ENCODE data around the gene TRAF1.
A peak's percentile ranks its signal among the peaks of the same experiment; 100 is the strongest.

TRAF1 gene

GRCh38 chr9:120886490-120886967 lies 40.1 kb downstream of the TRAF1 start:
- DNase-seq (ENCODE audit: low read depth): peak; percentile 51
- TF ChIP-seq POLR2A (IDR thresholded peaks at IDR 0.05; ENCODE audit: extremely low read depth, insufficient read length) (no peak), MAX (IDR thresholded peaks at IDR 0.05; ENCODE audit: low read depth, low read length) (no peak), MYC (IDR thresholded peaks at IDR 0.05; ENCODE audit: low read depth, low read length) (no peak)
- TF ChIP-seq, protein P1, sequence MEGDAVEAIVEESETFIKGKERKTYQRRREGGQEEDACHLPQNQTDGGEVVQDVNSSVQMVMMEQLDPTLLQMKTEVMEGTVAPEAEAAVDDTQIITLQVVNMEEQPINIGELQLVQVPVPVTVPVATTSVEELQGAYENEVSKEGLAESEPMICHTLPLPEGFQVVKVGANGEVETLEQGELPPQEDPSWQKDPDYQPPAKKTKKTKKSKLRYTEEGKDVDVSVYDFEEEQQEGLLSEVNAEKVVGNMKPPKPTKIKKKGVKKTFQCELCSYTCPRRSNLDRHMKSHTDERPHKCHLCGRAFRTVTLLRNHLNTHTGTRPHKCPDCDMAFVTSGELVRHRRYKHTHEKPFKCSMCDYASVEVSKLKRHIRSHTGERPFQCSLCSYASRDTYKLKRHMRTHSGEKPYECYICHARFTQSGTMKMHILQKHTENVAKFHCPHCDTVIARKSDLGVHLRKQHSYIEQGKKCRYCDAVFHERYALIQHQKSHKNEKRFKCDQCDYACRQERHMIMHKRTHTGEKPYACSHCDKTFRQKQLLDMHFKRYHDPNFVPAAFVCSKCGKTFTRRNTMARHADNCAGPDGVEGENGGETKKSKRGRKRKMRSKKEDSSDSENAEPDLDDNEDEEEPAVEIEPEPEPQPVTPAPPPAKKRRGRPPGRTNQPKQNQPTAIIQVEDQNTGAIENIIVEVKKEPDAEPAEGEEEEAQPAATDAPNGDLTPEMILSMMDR (IDR thresholded peaks at IDR 0.05; ENCODE audit: low read depth, low read length): no peak
- no peak overlapping the region for H3K4me3 ChIP-seq (ENCODE audit: low read depth, low read length)

- H3K4me3 ChIP-seq (ENCODE audit: low read depth, low read length): no peak overlapping the region
- no peak for DNase-seq (ENCODE audit: low read depth)
- TF ChIP-seq MAX (IDR thresholded peaks at IDR 0.05; ENCODE audit: low read depth, low read length) (no peak), MYC (IDR thresholded peaks at IDR 0.05; ENCODE audit: low read depth, low read length) (no peak), POLR2A (IDR thresholded peaks at IDR 0.05; ENCODE audit: extremely low read depth, insufficient read length) (no peak)
- TF ChIP-seq, protein P1 (IDR thresholded peaks at IDR 0.05; ENCODE audit: low read depth, low read length): no peak
Observed at GRCh38 chr9:120885958-120886357, 40.6 kb downstream of the TRAF1 start.

DNA sequence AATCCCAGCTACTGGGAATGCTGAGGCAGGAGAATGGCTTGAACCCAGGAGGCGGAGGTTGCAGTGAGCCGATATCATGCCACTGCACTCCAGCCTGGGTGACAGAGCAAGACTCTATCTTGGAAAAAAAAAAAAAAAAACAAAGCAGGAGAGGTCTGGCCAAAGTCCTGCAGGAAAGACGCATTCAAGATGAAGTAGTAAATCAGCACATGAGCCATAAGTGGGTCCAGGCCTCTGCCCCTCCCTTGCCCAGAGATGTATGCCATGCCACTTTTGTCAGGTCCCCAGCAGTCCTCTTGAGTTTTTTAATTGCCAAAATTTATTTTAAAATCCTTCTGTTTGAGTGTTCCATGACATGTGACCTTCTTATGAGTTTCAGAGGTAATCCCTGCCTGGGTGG lies 41.1 kb downstream of the TRAF1 start:
- DNase-seq (ENCODE audit: low read depth): no peak
- TF ChIP-seq MAX (IDR thresholded peaks at IDR 0.05; ENCODE audit: low read depth, low read length) (no peak), POLR2A (IDR thresholded peaks at IDR 0.05; ENCODE audit: extremely low read depth, insufficient read length) (no peak), MYC (IDR thresholded peaks at IDR 0.05; ENCODE audit: low read depth, low read length) (no peak)
- TF ChIP-seq, protein P1 (IDR thresholded peaks at IDR 0.05; ENCODE audit: low read depth, low read length): no peak
- no peak overlapping the region for H3K4me3 ChIP-seq (ENCODE audit: low read depth, low read length)

GRCh38 chr9:120883608-120883996 lies 43.0 kb downstream of the TRAF1 start:
- DNase-seq (ENCODE audit: low read depth): no peak
- no peak for TF ChIP-seq MAX (IDR thresholded peaks at IDR 0.05; ENCODE audit: low read depth, low read length)
- TF ChIP-seq, protein P1 (IDR thresholded peaks at IDR 0.05; ENCODE audit: low read depth, low read length): no peak
- TF ChIP-seq MYC (IDR thresholded peaks at IDR 0.05; ENCODE audit: low read depth, low read length): no peak
- no peak for TF ChIP-seq POLR2A (IDR thresholded peaks at IDR 0.05; ENCODE audit: extremely low read depth, insufficient read length)
- no peak overlapping the region for H3K4me3 ChIP-seq (ENCODE audit: low read depth, low read length)

- no peak overlapping the region for H3K4me3 ChIP-seq (ENCODE audit: low read depth, low read length)
- no peak for TF ChIP-seq POLR2A (IDR thresholded peaks at IDR 0.05; ENCODE audit: extremely low read depth, insufficient read length)
- TF ChIP-seq MYC (IDR thresholded peaks at IDR 0.05; ENCODE audit: low read depth, low read length): no peak
- TF ChIP-seq MAX (IDR thresholded peaks at IDR 0.05; ENCODE audit: low read depth, low read length): no peak
- TF ChIP-seq, protein P1 (IDR thresholded peaks at IDR 0.05; ENCODE audit: low read depth, low read length): no peak
- no peak for DNase-seq (ENCODE audit: low read depth)
Observed at GRCh38 chr9:120882935-120883607, 43.5 kb downstream of the TRAF1 start.

All from NB4 (cell line).